ENCODE data around the gene PDILT. TPM values are rescaled to one million over a fixed set of nuclear protein-coding genes. Genes with fewer than 3 reads are reported as not detected.

PDILT gene
- total RNA-seq, 2 donors from 2014 or later = not detected

- Mint-ChIP-seq H3K9me3 (no peaks in the 10 kb centered on the region), H3K4me1 (ENCODE audit: low read depth) (no peaks in the 10 kb centered on the region), H3K36me3 (ENCODE audit: insufficient read depth in 2 of 2) (no peaks in the 10 kb centered on the region), H3K27ac (no peak overlapping the region), H3K27me3 (ENCODE audit: low read depth) (no peaks in the 10 kb centered on the region), H3K4me3 (no peak overlapping the region)
- no peak for ATAC-seq (replicated peaks in 1 of 2)
- no peak for DNase-seq
These were observed 64.8 kb downstream of the PDILT start for GRCh38 chr16:20339744-20340143.

- Mint-ChIP-seq H3K9me3 (no peaks in the 10 kb centered on the region), H3K36me3 (ENCODE audit: insufficient read depth in 2 of 2) (no peaks in the 10 kb centered on the region), H3K27me3 (ENCODE audit: low read depth) (no peaks in the 10 kb centered on the region), H3K4me3 (no peak overlapping the region), H3K27ac (no peak overlapping the region), H3K4me1 (ENCODE audit: low read depth) (no peaks in the 10 kb centered on the region)
- DNase-seq (no peak), ATAC-seq (replicated peaks in 1 of 2) (no peak)
These were observed 67.6 kb downstream of the PDILT start for GRCh38 chr16:20336955-20337354.

GRCh38 chr16:20334396-20334795 is 70.1 kb downstream of the PDILT start:
- ATAC-seq (replicated peaks in 1 of 2) = no peak
- H3K9me3 Mint-ChIP-seq = peaks cover 0 to 1% of the 10 kb centered on the region in 2 donors
- H3K4me3 Mint-ChIP-seq = no peak overlapping the region
- no peaks in the 10 kb centered on the region for H3K27me3 Mint-ChIP-seq (ENCODE audit: low read depth)
- no peaks in the 10 kb centered on the region for H3K4me1 Mint-ChIP-seq (ENCODE audit: low read depth)
- no peaks in the 10 kb centered on the region for H3K36me3 Mint-ChIP-seq (ENCODE audit: insufficient read depth in 2 of 2)
- DNase-seq = no peak
- H3K27ac Mint-ChIP-seq = no peak overlapping the region

- peaks cover 0 to 1% of the 10 kb centered on the region in 2 donors for H3K9me3 Mint-ChIP-seq
- H3K4me1 Mint-ChIP-seq (ENCODE audit: low read depth) = no peaks in the 10 kb centered on the region
- no peaks in the 10 kb centered on the region for H3K36me3 Mint-ChIP-seq (ENCODE audit: insufficient read depth in 2 of 2)
- no peak overlapping the region for H3K4me3 Mint-ChIP-seq
- no peak overlapping the region for H3K27ac Mint-ChIP-seq
- no peak for ATAC-seq (replicated peaks in 1 of 2)
- DNase-seq = no peak
- no peaks in the 10 kb centered on the region for H3K27me3 Mint-ChIP-seq (ENCODE audit: low read depth)
These were observed 71.4 kb downstream of the PDILT start for GRCh38 chr16:20333120-20333519.

GRCh38 chr16:20332411-20332810 is 72.1 kb downstream of the PDILT start:
- Mint-ChIP-seq H3K27me3 (ENCODE audit: low read depth) (no peaks in the 10 kb centered on the region), H3K9me3 (peaks cover 0 to 1% of the 10 kb centered on the region in 2 donors), H3K36me3 (ENCODE audit: insufficient read depth in 2 of 2) (no peaks in the 10 kb centered on the region), H3K4me3 (no peak overlapping the region), H3K4me1 (ENCODE audit: low read depth) (no peaks in the 10 kb centered on the region), H3K27ac (no peak overlapping the region)
- ATAC-seq (replicated peaks in 1 of 2) = no peak
- DNase-seq = no peak

- H3K36me3 Mint-ChIP-seq (ENCODE audit: insufficient read depth in 2 of 2) = no peaks in the 10 kb centered on the region
- H3K4me3 Mint-ChIP-seq = no peak overlapping the region
- H3K27ac Mint-ChIP-seq = no peak overlapping the region
- DNase-seq = no peak
- peaks cover 0 to 1% of the 10 kb centered on the region in 2 donors for H3K9me3 Mint-ChIP-seq
- no peak for ATAC-seq (replicated peaks in 1 of 2)
- no peaks in the 10 kb centered on the region for H3K4me1 Mint-ChIP-seq (ENCODE audit: low read depth)
- H3K27me3 Mint-ChIP-seq (ENCODE audit: low read depth) = no peaks in the 10 kb centered on the region
These were observed 72.9 kb downstream of the PDILT start for GRCh38 chr16:20331635-20332034.

GRCh38 chr16:20329392-20330138 is 75.0 kb downstream of the PDILT start:
- peaks cover 0 to 1% of the 10 kb centered on the region in 2 donors for H3K9me3 Mint-ChIP-seq
- H3K4me3 Mint-ChIP-seq = no peak overlapping the region
- ATAC-seq (replicated peaks in 1 of 2) = no peak
- no peaks in the 10 kb centered on the region for H3K36me3 Mint-ChIP-seq (ENCODE audit: insufficient read depth in 2 of 2)
- H3K4me1 Mint-ChIP-seq (ENCODE audit: low read depth) = no peaks in the 10 kb centered on the region
- H3K27ac Mint-ChIP-seq = no peak overlapping the region
- no peak for DNase-seq
- no peaks in the 10 kb centered on the region for H3K27me3 Mint-ChIP-seq (ENCODE audit: low read depth)

- Mint-ChIP-seq H3K4me3 (no peak within 1 kb of the TSS), H3K27ac (no peak within 1 kb of the TSS), H3K27me3 (ENCODE audit: low read depth) (no peaks in the 10 kb centered on the region), H3K36me3 (ENCODE audit: insufficient read depth in 2 of 2) (no peaks in the 10 kb centered on the region), H3K9me3 (peaks cover 0 to 1% of the 10 kb centered on the region in 2 donors), H3K4me1 (ENCODE audit: low read depth) (no peaks in the 10 kb centered on the region)
- no peak for DNase-seq
- no peak for ATAC-seq (replicated peaks in 1 of 2)
These were observed 77.0 kb downstream of the PDILT start, which contains the start of gene GP2 for GRCh38 chr16:20327444-20328041. GP2 (minus strand) TSS chr16:20327513; CDS start chr16:20326431, 1,082 bp downstream.

- Mint-ChIP-seq H3K27ac (no peak overlapping the region), H3K36me3 (ENCODE audit: insufficient read depth in 2 of 2) (no peaks in the 10 kb centered on the region), H3K4me1 (ENCODE audit: low read depth) (no peaks in the 10 kb centered on the region), H3K27me3 (ENCODE audit: low read depth) (no peaks in the 10 kb centered on the region), H3K4me3 (no peak overlapping the region), H3K9me3 (peaks cover 0 to 1% of the 10 kb centered on the region in 2 donors)
- DNase-seq (no peak), ATAC-seq (replicated peaks in 1 of 2) (no peak)
These were observed 78.2 kb downstream of the PDILT start for GRCh38 chr16:20326321-20326720.

GRCh38 chr16:20325005-20325404 is 79.5 kb downstream of the PDILT start:
- ATAC-seq (replicated peaks in 1 of 2) (no peak), DNase-seq (no peak)
- H3K36me3 Mint-ChIP-seq (ENCODE audit: insufficient read depth in 2 of 2) = no peaks in the 10 kb centered on the region
- no peaks in the 10 kb centered on the region for H3K4me1 Mint-ChIP-seq (ENCODE audit: low read depth)
- peaks cover 0 to 1% of the 10 kb centered on the region in 2 donors for H3K9me3 Mint-ChIP-seq
- H3K27me3 Mint-ChIP-seq (ENCODE audit: low read depth) = no peaks in the 10 kb centered on the region
- H3K27ac Mint-ChIP-seq = no peak overlapping the region
- H3K4me3 Mint-ChIP-seq = no peak overlapping the region

- H3K36me3 Mint-ChIP-seq (ENCODE audit: insufficient read depth in 2 of 2) = no peaks in the 10 kb centered on the region
- H3K4me3 Mint-ChIP-seq = no peak overlapping the region
- H3K27me3 Mint-ChIP-seq (ENCODE audit: low read depth) = no peaks in the 10 kb centered on the region
- ATAC-seq (replicated peaks in 1 of 2) (no peak), DNase-seq (no peak)
- no peaks in the 10 kb centered on the region for H3K4me1 Mint-ChIP-seq (ENCODE audit: low read depth)
- no peaks in the 10 kb centered on the region for H3K9me3 Mint-ChIP-seq
- no peak overlapping the region for H3K27ac Mint-ChIP-seq
These were observed 80.9 kb downstream of the PDILT start for GRCh38 chr16:20323591-20324117.

- Mint-ChIP-seq H3K27me3 (ENCODE audit: low read depth) (no peaks in the 10 kb centered on the region), H3K36me3 (ENCODE audit: insufficient read depth in 2 of 2) (no peaks in the 10 kb centered on the region), H3K4me3 (no peak overlapping the region), H3K9me3 (no peaks in the 10 kb centered on the region), H3K27ac (no peak overlapping the region), H3K4me1 (ENCODE audit: low read depth) (no peaks in the 10 kb centered on the region)
- DNase-seq = no peak
- no peak for ATAC-seq (replicated peaks in 1 of 2)
These were observed 81.8 kb downstream of the PDILT start for GRCh38 chr16:20322696-20323095.

- Mint-ChIP-seq H3K4me3 (no peak overlapping the region), H3K9me3 (no peaks in the 10 kb centered on the region)
- no peak for DNase-seq
These were observed 82.9 kb downstream of the PDILT start for GRCh38 chr16:20321671-20322070.

More at GRCh38 chr16:20321671-20322070, 82.9 kb downstream of the PDILT start:
- ATAC-seq (replicated peaks in 1 of 2) = no peak
- H3K36me3 Mint-ChIP-seq (ENCODE audit: insufficient read depth in 2 of 2) = no peaks in the 10 kb centered on the region
- no peaks in the 10 kb centered on the region for H3K27me3 Mint-ChIP-seq (ENCODE audit: low read depth)
- no peak overlapping the region for H3K27ac Mint-ChIP-seq
- no peaks in the 10 kb centered on the region for H3K4me1 Mint-ChIP-seq (ENCODE audit: low read depth)
